Neural progenitor cell (in vitro differentiated cells): Measurements from ENCODE around the gene UGT2B28.
"Not testable (repeated sequence)": the region's sequence is repeated elsewhere in the genome, so short reads cannot be mapped to it uniquely, and the experiment has no call there.

Source experiments
- EZH2 ChIP-seq: fragments of 200-600 bp; sonication (generic); IDR thresholded peaks from 2 replicates; pipeline ENCODE4 v1.6.1; 2017; ENCODE audit warnings: antibody characterized with exemption, mild to moderate bottlenecking, moderate library complexity
- TF ChIP-seq, protein P1 (sequence below): fragments of 200-600 bp; sonication (generic); IDR thresholded peaks from 2 replicates; pipeline ENCODE4 v1.5.1; 2017; ENCODE audit warnings: antibody characterized with exemption, mild to moderate bottlenecking

- TF ChIP-seq, protein P1, sequence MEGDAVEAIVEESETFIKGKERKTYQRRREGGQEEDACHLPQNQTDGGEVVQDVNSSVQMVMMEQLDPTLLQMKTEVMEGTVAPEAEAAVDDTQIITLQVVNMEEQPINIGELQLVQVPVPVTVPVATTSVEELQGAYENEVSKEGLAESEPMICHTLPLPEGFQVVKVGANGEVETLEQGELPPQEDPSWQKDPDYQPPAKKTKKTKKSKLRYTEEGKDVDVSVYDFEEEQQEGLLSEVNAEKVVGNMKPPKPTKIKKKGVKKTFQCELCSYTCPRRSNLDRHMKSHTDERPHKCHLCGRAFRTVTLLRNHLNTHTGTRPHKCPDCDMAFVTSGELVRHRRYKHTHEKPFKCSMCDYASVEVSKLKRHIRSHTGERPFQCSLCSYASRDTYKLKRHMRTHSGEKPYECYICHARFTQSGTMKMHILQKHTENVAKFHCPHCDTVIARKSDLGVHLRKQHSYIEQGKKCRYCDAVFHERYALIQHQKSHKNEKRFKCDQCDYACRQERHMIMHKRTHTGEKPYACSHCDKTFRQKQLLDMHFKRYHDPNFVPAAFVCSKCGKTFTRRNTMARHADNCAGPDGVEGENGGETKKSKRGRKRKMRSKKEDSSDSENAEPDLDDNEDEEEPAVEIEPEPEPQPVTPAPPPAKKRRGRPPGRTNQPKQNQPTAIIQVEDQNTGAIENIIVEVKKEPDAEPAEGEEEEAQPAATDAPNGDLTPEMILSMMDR = not testable (repeated sequence)
- TF ChIP-seq EZH2 = not testable (repeated sequence)
Observed at GRCh38 chr4:69296356-69296755, 16.1 kb downstream of the UGT2B28 start.
